DMS114 treated with DMSO at 0.1 percent for 48 hours (cell line): ENCODE measurements around the gene MCL1.
A peak's percentile ranks its signal among the peaks of the same experiment; 100 is the strongest.
"Not testable (repeated sequence)": the region's sequence is repeated elsewhere in the genome, so short reads cannot be mapped to it uniquely, and the experiment has no call there.

Source experiments
- DNase-seq: peaks from one replicate; lab custom pipeline; 2025; ENCODE audit not compliant: unreplicated experiment; lab: John Stamatoyannopoulos, UW

Gene MCL1

GRCh38 chr1:150579110-150579944, at the start of gene MCL1:
Gene MCL1, minus strand, starts transcription at chr1:150579610. Its CDS starts 80 bp downstream, at chr1:150579530.
- peak; percentile 96 for DNase-seq

- no peak for DNase-seq
These were observed 49.3 kb upstream of the MCL1 start for GRCh38 chr1:150628766-150629114.

GRCh38 chr1:150627826-150628410, 48.5 kb upstream of the MCL1 start:
- DNase-seq, result no peak

- DNase-seq, result no peak
These were observed 46.7 kb upstream of the MCL1 start for GRCh38 chr1:150626150-150626549.

- DNase-seq, result not testable (repeated sequence)
These were observed 45.1 kb upstream of the MCL1 start for GRCh38 chr1:150624546-150624945.

- not testable (repeated sequence) for DNase-seq
These were observed 44.7 kb upstream of the MCL1 start for GRCh38 chr1:150624134-150624533.

GRCh38 chr1:150622303-150622975, 43.0 kb upstream of the MCL1 start:
- DNase-seq, result no peak

GRCh38 chr1:150621497-150622302, 42.3 kb upstream of the MCL1 start:
- peak; percentile 40 for DNase-seq

- DNase-seq, result no peak
These were observed 41.5 kb upstream of the MCL1 start for GRCh38 chr1:150620919-150621318.

GRCh38 chr1:150619576-150620509, 40.4 kb upstream of the MCL1 start:
- peak; percentile 56 for DNase-seq

GRCh38 chr1:150615346-150616201, 36.2 kb upstream of the MCL1 start:
- no peak for DNase-seq

- no peak for DNase-seq
These were observed 33.9 kb upstream of the MCL1 start for GRCh38 chr1:150613061-150613920.

GRCh38 chr1:150612014-150612345, 32.6 kb upstream of the MCL1 start:
- no peak for DNase-seq

- DNase-seq, result no peak
These were observed 31.2 kb upstream of the MCL1 start for GRCh38 chr1:150610576-150610975.

- no peak for DNase-seq
These were observed 30.3 kb upstream of the MCL1 start for GRCh38 chr1:150609732-150610131.

- no peak for DNase-seq
These were observed 27.2 kb upstream of the MCL1 start for GRCh38 chr1:150606463-150607142.

- not testable (repeated sequence) for DNase-seq
These were observed 26.0 kb upstream of the MCL1 start for GRCh38 chr1:150605451-150605731.

GRCh38 chr1:150604226-150604588, 24.8 kb upstream of the MCL1 start:
- DNase-seq, result no peak
